Measurements from ENCODE around the gene ADGRV1.

Gene ADGRV1

DNA sequence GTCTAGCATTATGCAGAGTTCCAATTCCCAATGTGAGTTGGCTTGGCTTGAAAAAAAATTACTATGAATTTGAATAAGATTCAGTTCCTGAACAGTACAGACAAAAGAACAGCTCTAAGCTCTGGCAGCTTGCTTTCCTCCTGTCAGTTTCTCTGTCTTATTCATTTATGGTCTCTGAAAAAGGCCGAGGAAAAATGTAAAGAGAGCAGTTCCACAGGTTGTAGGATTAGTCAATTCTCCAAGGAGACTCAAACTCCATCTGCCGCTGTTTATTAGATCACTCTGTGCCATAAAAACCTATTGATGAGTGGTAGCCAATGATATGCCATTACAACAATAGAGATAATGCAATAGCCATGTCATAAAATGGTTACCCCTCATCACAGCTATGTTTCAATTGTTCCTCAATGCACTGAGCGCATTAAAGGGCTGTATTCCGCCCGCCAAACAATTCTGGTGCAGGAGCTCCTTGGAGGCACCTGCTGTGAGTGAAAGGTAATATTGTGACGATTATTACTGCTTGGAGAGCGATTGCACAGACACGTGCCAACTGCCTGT, 636.3 kb downstream of the ADGRV1 start:
- TF ChIP-seq, protein P1, sequence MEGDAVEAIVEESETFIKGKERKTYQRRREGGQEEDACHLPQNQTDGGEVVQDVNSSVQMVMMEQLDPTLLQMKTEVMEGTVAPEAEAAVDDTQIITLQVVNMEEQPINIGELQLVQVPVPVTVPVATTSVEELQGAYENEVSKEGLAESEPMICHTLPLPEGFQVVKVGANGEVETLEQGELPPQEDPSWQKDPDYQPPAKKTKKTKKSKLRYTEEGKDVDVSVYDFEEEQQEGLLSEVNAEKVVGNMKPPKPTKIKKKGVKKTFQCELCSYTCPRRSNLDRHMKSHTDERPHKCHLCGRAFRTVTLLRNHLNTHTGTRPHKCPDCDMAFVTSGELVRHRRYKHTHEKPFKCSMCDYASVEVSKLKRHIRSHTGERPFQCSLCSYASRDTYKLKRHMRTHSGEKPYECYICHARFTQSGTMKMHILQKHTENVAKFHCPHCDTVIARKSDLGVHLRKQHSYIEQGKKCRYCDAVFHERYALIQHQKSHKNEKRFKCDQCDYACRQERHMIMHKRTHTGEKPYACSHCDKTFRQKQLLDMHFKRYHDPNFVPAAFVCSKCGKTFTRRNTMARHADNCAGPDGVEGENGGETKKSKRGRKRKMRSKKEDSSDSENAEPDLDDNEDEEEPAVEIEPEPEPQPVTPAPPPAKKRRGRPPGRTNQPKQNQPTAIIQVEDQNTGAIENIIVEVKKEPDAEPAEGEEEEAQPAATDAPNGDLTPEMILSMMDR (IDR thresholded peaks at IDR 0.05): no peak

DNA sequence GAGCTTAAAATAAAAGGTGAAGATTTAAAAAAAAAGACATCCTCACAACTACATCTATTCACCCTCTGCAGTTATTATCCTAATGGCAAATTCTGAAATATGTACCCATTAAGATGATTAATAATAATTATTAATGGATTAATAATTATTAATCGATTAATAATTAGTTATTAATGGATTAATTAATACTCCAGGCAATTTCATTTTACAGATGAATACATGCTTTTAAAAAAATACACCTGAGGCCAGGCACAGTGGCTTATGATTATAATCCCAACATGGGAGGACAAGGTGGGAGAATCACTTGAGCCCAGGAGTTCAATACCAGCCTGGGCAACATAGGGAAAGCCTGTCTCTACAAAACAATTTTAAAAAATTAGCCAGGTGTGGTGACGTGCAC, 642.1 kb downstream of the ADGRV1 start:
- TF ChIP-seq, protein P1 (IDR thresholded peaks at IDR 0.05): no peak

GRCh38 chr5:91206103-91206502, 647.5 kb downstream of the ADGRV1 start:
- TF ChIP-seq, protein P1 (IDR thresholded peaks at IDR 0.05): no peak

GRCh38 chr5:91206734-91207133, 648.1 kb downstream of the ADGRV1 start:
- TF ChIP-seq, protein P1 (IDR thresholded peaks at IDR 0.05): no peak

DNA sequence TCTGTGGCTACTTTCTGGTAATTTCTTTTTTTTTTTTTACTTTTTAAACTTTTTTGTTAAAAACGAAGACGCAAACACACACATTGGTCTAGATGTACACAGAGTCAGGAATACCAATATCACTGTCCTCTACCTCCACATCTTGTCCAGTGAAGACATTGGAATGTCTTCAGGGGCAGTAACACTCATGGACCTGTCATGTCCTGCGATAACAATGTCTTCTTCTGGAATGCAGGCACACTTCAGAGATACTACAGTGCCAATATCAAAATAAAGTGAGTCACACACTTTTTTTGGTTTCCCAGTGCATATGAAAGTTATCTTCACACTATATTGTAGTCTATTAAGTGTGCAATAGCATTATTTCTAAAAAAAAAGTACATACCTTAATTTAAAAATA, 648.7 kb downstream of the ADGRV1 start:
- TF ChIP-seq, protein P1 (IDR thresholded peaks at IDR 0.05): no peak

GRCh38 chr5:91211997-91212713, 653.6 kb downstream of the ADGRV1 start:
- TF ChIP-seq, protein P1 (IDR thresholded peaks at IDR 0.05): no peak

GRCh38 chr5:91212714-91213092, 654.1 kb downstream of the ADGRV1 start:
- TF ChIP-seq, protein P1 (IDR thresholded peaks at IDR 0.05): no peak
